HFF-Myc (cell line): ENCODE data around the gene HMGB1.

Experiments
- DNase-seq: peaks from one replicate; pipeline ENCODE4 v3.0.0-alpha.2; 2011; ENCODE audit warnings: low read depth; ENCODE audit errors: extremely low read depth
- H3K4me3 ChIP-seq: replicated peaks from 2 replicates; pipeline ENCODE4 v1.5.1; 2011; ENCODE audit warnings: low read depth, mild to moderate bottlenecking, control low read depth, low read length
- CTCF ChIP-seq: IDR thresholded peaks from 2 replicates; pipeline ENCODE4 v1.5.1; 2012; ENCODE audit warnings: mild to moderate bottlenecking, low read depth, low read length, control low read depth; ENCODE audit errors: missing control alignments

The HMGB1 gene

DNA sequence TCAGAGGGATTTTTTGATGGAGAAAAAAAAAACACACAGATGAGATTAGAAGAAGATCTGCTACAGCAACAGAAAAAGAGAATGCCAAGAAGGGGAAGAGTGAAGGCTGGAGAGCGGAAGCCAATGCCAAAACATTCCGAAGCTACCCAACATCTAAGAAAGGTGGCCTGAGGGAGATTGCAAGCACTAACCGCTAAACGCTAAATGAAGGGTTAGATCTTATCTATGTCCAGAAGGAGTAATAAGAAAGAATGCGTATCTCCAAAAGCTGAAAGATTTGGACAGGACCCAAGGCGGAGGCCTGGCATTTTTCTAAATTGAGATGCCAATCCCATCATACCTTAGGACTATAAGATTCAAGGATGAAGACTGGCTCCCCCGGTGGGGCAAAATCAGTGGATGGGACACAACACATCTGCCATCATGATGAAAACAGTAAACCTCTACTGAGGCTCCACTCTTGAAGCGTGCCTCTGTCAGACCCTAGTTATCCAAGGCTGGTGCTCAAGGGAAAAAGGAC, 15.6 kb upstream of the HMGB1 start:
- no peak overlapping the region for H3K4me3 ChIP-seq
- no peak for DNase-seq
- TF ChIP-seq CTCF: no peak

DNA sequence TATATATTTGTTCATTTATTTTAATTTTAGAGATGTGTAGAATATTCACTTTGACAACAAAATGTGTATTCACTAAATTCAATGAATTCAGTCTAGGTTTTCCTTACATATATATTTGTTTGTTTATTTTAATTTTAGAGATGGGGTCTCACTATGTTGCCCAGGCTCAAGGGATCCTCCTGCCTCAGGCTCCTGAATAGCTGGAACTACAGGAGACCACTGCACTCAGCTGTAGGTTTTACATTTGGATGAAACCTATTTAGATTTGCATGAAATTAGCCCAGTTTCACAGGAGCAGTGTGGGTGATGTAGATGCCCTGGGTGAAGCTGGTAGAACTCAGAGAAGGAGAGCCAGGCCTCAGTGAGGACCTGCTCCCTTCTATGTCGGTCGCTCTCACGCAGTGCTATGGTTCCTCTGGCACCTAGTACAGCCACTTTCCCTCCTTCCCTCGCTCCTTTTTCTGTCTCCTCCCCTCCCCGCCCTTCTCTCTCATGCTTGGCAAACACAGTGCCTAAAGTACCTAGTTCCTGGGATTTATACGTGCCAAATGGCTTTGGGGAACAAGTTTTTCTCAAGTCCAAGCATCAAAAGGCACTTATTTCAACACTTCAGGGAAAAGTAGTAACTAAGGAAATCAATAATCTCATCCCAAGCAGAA, 14.7 kb upstream of the HMGB1 start:
- TF ChIP-seq CTCF: no peak
- DNase-seq: no peak
- no peak overlapping the region for H3K4me3 ChIP-seq

DNA sequence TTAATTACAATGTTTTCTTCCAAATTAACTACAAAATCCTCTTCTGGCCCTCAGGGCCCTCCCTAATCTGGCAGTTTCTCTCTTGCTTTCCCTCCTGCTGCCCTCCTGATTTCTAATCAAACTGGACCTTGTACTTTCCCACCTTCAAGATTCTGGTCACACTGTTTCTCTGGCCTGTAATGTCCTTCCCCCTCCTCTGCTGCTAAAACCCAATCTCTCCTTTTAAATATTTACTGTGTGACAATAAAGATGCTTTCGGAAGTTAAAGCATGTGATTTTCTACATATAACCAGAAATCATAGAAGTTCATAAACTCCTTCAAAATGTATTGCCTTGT, 14.1 kb upstream of the HMGB1 start:
- no peak overlapping the region for H3K4me3 ChIP-seq
- DNase-seq: no peak
- TF ChIP-seq CTCF: no peak

GRCh38 chr13:30479154-30479882, 13.6 kb upstream of the HMGB1 start:
- no peak for TF ChIP-seq CTCF
- DNase-seq: no peak
- no peak overlapping the region for H3K4me3 ChIP-seq

DNA sequence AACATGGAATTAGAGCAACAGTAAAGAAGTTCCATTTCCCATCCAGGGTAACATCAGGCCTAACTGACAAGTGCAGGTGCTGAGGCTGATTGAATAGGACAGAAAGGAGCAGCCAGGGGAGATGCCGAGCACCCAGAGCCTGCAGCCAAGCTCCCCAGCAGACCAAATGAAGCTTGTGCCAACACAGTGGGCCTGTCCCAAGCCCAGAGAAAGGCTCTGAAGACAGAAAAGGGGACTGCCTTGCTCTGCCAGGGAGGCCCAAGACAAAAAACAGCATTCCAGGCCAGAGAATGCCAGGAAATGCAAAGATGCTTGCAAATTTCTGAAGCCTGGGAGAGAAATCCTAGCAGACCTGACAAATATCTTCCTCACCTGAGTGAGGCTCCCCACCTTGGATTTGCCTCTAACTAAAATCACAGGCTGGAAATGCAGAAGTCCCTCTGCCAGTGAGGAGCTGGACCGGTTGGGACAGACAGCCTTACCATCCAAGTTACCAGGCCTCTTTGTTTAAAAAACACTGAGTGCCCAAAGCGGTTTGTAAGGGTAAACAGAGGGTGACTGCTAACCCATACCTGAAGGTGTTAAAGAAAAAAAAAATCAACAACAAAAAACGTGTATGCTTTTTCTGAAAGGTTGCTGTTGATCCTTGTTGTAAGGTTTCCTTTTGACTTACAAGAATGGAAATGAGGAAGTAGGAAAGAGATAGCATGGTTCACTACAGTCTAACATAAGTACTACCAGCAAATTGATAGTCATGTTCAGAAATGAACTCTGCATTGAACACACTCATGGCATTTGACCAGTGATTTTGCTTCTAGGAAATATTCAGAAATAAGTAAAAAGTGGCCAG, 11.8 kb upstream of the HMGB1 start:
- H3K4me3 ChIP-seq: no peak overlapping the region
- TF ChIP-seq CTCF: no peak
- DNase-seq: no peak

DNA sequence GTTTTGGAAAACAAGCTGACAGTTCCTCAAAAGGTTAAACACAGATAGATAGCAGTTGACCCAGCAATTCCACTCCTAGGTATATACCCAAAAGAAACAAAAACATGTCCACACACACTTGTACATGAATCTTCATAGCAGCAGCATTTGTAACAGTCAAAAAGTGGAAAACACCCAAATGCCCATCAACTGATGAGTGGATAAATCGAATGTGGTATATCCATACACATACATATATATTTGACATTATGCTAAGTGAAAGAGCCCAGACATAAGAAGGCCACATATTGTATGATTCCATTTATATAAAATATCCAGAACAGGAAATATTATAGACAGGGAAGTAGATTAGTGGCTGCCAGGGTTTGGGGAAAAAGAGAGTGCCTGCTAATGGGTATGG, 7.9 kb upstream of the HMGB1 start:
- no peak for TF ChIP-seq CTCF
- no peak overlapping the region for H3K4me3 ChIP-seq
- DNase-seq: no peak
